Stimulated activated naive CD8-positive, alpha-beta T cell treated with anti-CD3 and anti-CD28 coated beads, Interleukin-15, Interleukin-2, amounts not matched to agents 100 ng/mL and 50 ng/mL, for 24 hours (primary cell): ENCODE measurements around the gene ASCC3.
"Not testable (repeated sequence)": the region's sequence is repeated elsewhere in the genome, so short reads cannot be mapped to it uniquely, and the experiment has no call there.

Source experiments
- H3K27ac Mint-ChIP-seq: one replicate; pipeline ENCODE4 v1.8.0; 2021; ENCODE audit warnings: mild to moderate bottlenecking, mixed read lengths
- H3K27me3 Mint-ChIP-seq: one replicate; pipeline ENCODE4 v1.8.0; 2021; ENCODE audit warnings: mixed read lengths
- H3K36me3 Mint-ChIP-seq: one replicate; pipeline ENCODE4 v1.8.0; 2021; ENCODE audit warnings: low read depth, mixed read lengths
- H3K4me1 Mint-ChIP-seq: one replicate; pipeline ENCODE4 v1.8.0; 2021; ENCODE audit warnings: low read depth, mixed read lengths
- H3K4me3 Mint-ChIP-seq: one replicate; pipeline ENCODE4 v1.8.0; 2021; ENCODE audit warnings: mild to moderate bottlenecking, mixed read lengths
- H3K9me3 Mint-ChIP-seq: one replicate; pipeline ENCODE4 v1.8.0; 2021; ENCODE audit warnings: mixed read lengths

ASCC3 gene

DNA sequence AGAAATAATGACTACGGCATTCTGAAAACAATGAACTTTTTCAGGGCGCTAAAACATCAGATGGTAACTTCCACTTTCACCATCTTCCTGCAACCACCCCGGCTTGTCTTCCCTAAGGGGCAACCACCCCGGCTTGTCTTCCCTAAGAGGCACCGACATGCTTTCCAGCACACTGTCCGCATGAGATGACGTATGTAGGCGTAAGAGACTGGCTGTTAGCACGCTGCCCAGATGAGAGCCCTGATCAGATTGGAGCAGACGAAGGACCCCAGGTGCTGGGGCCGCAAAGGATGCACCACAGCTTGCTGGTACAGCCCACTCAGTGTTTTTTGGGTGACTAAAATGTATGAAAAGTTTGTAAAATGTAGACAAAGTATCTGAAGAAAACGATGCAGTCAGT, 29.3 kb downstream of the ASCC3 start:
- H3K36me3 Mint-ChIP-seq: peaks cover 54% of the 10 kb centered on the region
- no peaks in the 10 kb centered on the region for H3K27me3 Mint-ChIP-seq
- peaks cover 2% of the 10 kb centered on the region for H3K9me3 Mint-ChIP-seq
- no peak overlapping the region for H3K4me3 Mint-ChIP-seq
- H3K4me1 Mint-ChIP-seq: peaks cover 12% of the 10 kb centered on the region
- H3K27ac Mint-ChIP-seq: no peak overlapping the region

DNA sequence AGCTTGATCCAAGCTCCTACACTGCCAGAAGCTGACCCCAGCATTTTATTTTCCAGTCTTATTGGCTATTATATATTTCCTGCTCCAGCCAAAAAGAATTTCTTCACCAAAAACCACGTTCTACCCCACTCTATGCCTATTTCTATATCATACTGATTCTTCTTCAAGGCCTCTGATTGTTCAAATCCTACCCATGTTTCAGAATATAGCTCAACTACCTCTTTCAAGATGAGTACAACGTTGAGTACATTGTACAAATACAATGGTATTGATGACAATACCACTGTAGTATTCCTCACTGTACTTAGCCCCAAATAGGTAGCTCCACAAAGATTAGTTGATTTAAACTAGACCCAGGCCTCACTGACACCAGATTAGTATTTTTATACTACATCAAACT, 31.0 kb downstream of the ASCC3 start:
- Mint-ChIP-seq H3K4me1 (peaks cover 21% of the 10 kb centered on the region), H3K9me3 (no peaks in the 10 kb centered on the region), H3K27ac (no peak overlapping the region), H3K27me3 (no peaks in the 10 kb centered on the region), H3K4me3 (no peak overlapping the region), H3K36me3 (peaks cover 57% of the 10 kb centered on the region)

DNA sequence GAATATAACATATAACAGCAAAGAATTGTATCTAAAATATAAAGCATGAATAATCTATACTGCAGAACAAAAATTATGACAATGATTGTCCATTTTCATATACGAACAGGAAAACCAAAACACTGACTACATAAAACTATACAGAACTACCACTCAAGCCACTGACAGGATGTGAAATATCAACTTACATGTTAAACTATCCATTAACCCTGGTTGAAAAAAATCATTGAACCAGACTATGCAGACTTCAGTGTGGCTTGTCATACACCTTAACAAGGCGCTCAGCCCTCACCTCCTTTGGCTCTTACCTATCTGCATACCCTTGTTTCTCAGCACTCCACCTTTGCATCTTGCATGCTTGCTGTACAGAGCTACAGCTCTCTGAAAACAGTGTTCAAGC, 34.9 kb downstream of the ASCC3 start:
- Mint-ChIP-seq H3K27me3 (no peaks in the 10 kb centered on the region), H3K9me3 (no peaks in the 10 kb centered on the region), H3K4me3 (no peak overlapping the region), H3K27ac (no peak overlapping the region), H3K36me3 (peaks cover 47% of the 10 kb centered on the region), H3K4me1 (peaks cover 29% of the 10 kb centered on the region)

DNA sequence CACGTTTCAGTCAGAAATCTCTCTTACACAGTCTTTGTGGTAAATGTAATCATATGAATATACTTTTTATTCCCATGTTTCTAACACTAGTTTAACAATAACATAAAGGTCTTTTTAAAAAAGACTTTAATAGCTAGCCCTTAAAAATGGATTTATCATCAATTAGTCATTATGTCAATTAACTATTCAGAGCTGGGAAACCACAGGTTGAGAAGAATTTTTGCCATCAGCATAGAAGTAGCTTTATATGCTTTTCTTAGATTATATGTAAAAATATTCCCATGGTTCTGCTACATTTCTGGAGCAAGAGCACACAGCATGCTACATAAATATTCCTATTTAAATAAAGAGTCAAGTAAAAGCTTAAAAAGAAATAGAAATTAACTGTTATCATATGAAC, 35.5 kb downstream of the ASCC3 start:
- H3K4me3 Mint-ChIP-seq: no peak overlapping the region
- H3K4me1 Mint-ChIP-seq: peaks cover 29% of the 10 kb centered on the region
- H3K36me3 Mint-ChIP-seq: peaks cover 51% of the 10 kb centered on the region
- no peaks in the 10 kb centered on the region for H3K27me3 Mint-ChIP-seq
- no peak overlapping the region for H3K27ac Mint-ChIP-seq
- H3K9me3 Mint-ChIP-seq: no peaks in the 10 kb centered on the region

DNA sequence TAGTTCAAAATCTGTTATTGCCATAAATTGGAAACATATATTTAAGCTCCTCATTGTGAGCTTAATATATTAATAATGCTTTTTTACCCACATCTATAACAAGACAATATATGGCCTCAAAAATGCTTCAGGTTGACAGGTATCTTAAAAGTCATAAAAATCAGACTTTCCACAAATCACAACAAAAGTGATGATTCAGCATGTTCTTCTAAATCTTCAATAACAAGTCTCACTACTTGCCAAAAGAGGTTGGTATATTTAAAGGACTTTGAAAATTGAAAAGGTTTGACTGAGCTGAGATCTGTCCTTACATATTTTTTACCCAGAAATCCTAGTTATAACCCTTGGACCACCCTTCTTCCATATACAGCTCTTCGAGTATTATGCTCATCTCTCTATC, 41.7 kb downstream of the ASCC3 start:
- Mint-ChIP-seq H3K27me3 (no peaks in the 10 kb centered on the region), H3K27ac (no peak overlapping the region), H3K36me3 (peaks cover 45% of the 10 kb centered on the region), H3K9me3 (peaks cover 4% of the 10 kb centered on the region), H3K4me1 (peaks cover 21% of the 10 kb centered on the region), H3K4me3 (no peak overlapping the region)

DNA sequence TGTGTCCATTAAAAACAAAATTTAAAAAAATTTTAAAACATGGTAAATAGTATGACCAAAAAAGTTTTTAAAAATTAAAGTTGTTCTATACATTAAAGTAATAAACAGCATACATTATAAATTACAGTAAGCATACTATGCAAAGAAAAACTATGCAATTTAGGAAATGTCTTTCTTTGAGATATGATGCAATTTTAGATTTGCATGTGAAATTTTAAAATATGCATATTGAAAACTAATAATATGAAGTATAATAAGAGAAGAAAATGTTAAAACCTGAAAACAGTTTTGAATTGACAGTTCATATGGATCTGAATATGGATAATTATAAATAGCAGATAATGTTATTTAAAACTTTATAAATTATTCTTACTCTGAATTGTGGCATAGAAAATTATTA, 43.1 kb downstream of the ASCC3 start:
- H3K9me3 Mint-ChIP-seq: peaks cover 4% of the 10 kb centered on the region
- no peak overlapping the region for H3K4me3 Mint-ChIP-seq
- H3K27me3 Mint-ChIP-seq: no peaks in the 10 kb centered on the region
- H3K27ac Mint-ChIP-seq: no peak overlapping the region
- peaks cover 49% of the 10 kb centered on the region for H3K36me3 Mint-ChIP-seq
- H3K4me1 Mint-ChIP-seq: peaks cover 18% of the 10 kb centered on the region

DNA sequence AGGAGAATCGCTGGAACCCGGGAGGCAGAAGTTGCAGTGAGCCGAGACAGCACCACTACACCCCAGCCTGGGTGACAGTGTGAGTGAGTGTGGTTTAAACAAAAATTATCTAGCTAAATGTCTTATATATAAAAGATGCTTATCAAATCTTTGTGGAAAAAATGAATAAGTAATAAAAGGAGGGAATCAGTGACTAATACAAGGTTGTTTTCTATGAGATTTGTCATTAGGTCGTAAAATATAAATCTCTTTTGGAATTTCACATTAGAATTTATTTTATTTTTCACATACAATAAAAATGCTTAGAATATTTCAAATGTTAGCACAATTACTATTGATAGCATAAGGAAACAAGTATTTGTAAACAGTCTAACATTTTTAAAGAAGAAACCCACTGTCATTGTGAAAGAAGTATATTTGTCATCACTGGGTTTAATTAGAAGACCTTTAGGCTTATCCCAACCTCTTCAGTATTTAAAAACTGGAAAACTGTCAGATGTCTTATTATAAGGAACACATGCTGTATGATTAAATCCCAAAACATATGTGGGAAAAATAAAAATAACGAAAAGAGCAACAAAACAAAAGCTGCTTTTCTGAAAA, 47.1 kb downstream of the ASCC3 start:
- Mint-ChIP-seq H3K4me1 (peaks cover 9% of the 10 kb centered on the region), H3K27ac (no peak overlapping the region), H3K27me3 (no peaks in the 10 kb centered on the region)

DNA sequence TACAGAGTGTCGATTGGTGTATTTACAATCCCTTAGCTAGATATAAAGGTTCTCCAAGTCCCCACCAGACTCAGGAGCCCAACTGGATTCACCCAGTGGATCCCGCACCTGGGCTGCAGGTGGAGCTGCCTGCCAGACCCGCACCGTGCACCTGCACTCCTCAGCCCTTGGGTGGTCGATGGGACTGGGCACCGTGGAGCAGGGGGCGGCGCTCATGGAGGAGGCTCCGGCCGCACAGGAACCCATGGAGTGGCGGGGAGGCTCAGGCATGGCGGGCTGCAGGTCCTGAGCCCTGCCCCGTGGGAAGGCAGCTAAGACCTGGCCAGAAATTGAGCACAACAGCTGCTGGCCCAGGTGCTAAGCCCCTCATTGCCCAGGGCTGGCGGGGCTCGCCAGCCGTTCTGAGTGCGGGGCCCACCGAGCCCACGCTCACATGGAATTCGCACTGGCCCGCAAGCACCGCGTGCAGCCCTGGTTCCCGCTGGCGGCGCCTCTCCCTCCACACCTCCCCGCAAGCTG, 52.0 kb downstream of the ASCC3 start:
- not testable (repeated sequence) for H3K27ac Mint-ChIP-seq, H3K27me3 Mint-ChIP-seq, H3K9me3 Mint-ChIP-seq, H3K4me1 Mint-ChIP-seq, H3K4me3 Mint-ChIP-seq
- peaks cover 44% of the 10 kb centered on the region for H3K36me3 Mint-ChIP-seq

More for the DNA sequence above, 47.1 kb downstream of the ASCC3 start:
- H3K9me3 Mint-ChIP-seq: peaks cover 4% of the 10 kb centered on the region
- peaks cover 41% of the 10 kb centered on the region for H3K36me3 Mint-ChIP-seq
- H3K4me3 Mint-ChIP-seq: no peak overlapping the region

DNA sequence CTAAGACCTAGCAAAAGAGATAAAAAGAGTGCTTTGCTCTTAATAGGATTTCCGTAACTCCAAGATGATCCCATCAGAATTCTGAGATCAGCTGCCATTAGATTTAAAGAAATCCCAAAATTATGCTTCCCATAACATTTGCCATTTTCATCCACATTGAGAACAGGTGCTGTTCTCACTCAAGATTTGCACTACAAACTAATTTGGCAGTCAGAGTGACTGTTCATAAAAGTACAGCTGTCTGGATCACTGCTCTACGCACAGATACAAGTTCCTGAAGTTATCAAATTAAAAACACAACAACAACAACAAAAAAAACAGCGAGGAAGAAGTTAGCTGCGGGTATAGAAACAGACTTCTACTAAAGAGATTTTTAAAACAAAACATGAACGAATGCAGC, 58.1 kb downstream of the ASCC3 start:
- Mint-ChIP-seq H3K27ac (no peak overlapping the region), H3K27me3 (no peaks in the 10 kb centered on the region), H3K4me3 (no peak overlapping the region), H3K36me3 (peaks cover 50% of the 10 kb centered on the region), H3K9me3 (peaks cover 5% of the 10 kb centered on the region), H3K4me1 (peaks cover 15% of the 10 kb centered on the region)

DNA sequence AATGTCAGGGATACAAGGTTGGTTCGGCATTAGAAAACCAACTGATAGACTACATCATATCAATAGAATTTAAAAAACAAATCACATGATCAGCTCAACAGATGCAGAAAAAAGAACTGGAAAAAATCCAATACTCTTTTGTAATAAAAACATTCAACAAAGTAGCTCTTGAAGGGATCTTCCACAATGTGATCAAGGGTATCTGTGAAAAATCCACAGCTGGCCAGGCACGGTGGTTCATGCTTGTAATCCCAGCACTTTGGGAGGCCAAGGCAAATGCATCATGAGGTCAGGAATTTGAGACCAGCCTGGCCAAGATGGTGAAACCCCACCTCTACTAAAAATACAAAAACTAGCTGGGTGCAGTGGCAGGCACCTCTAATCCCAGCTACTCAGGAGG, 63.1 kb downstream of the ASCC3 start:
- Mint-ChIP-seq H3K4me3 (no peak overlapping the region), H3K36me3 (peaks cover 68% of the 10 kb centered on the region), H3K27me3 (no peaks in the 10 kb centered on the region), H3K4me1 (peaks cover 37% of the 10 kb centered on the region), H3K27ac (no peak overlapping the region), H3K9me3 (no peaks in the 10 kb centered on the region)

DNA sequence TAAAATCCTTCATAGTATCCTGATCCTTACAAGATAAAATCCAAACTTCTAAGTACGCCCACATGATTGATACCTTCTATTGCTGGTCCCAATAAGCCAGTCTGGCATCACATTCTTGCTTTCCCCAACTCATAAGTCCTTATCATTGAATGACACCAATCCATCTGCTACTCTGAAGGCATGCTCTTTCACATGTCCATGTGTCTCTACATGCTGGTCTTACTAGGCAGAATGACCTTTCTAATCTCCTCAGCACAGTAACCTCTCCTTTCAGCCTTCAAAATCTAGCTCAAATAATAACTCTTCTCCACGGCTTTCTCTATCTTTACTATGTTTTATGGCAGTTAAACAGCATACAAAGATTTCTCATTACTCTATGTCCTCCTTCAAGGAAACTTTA, 71.1 kb downstream of the ASCC3 start:
- Mint-ChIP-seq H3K9me3 (no peaks in the 10 kb centered on the region), H3K4me3 (no peak overlapping the region), H3K27me3 (no peaks in the 10 kb centered on the region), H3K27ac (no peak overlapping the region), H3K36me3 (peaks cover 41% of the 10 kb centered on the region), H3K4me1 (peaks cover 15% of the 10 kb centered on the region)

DNA sequence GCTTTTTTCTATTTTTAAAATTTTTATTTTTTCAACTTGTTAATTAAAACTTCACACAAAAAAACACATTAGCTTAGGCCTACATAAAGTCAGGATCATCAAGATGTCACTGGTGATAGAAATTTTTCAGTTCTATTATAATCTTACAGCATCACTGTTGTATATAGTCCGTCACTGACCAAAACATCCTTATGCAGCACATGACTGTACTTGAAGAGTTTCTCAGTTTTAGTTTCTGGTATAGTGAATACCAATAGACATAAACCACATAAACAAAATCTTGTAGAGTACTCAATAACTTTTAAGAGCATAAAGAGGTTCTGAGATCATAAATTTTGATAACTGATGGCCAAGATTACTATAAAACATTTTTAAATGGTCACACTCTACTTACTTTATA, 71.8 kb downstream of the ASCC3 start:
- H3K4me3 Mint-ChIP-seq: no peak overlapping the region
- H3K36me3 Mint-ChIP-seq: peaks cover 41% of the 10 kb centered on the region
- no peak overlapping the region for H3K27ac Mint-ChIP-seq
- no peaks in the 10 kb centered on the region for H3K27me3 Mint-ChIP-seq
- H3K4me1 Mint-ChIP-seq: peaks cover 11% of the 10 kb centered on the region
- H3K9me3 Mint-ChIP-seq: no peaks in the 10 kb centered on the region

DNA sequence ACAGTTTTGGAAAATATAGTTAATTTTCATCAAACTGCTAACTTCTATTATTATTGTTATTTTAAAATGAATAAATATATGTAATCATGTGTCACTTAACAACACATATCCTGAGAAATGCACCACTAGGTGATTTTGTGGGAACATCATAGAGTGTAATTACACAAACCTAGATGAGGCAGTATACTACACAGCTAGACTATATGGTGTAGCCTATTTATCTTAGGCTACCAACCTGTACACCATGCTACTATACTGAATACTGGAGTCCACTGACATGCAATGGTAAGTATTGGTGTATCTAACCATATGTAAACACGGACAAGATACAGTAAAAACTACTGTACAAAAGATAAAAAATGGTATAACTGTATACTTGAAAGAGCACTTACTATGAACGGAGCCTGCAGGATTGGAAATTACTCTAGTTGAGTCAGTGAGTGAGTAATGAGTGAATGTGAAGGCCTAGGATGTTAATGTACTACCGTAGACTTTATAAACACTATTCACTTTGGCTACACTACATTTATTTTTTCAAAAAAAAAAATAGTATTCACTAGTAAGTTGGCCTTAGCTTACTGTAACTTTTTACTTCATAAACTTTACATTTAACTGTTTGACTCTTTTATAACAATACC, 72.4 kb downstream of the ASCC3 start:
- Mint-ChIP-seq H3K4me1 (peaks cover 5% of the 10 kb centered on the region), H3K36me3 (peaks cover 41% of the 10 kb centered on the region), H3K27ac (no peak overlapping the region), H3K9me3 (no peaks in the 10 kb centered on the region), H3K4me3 (no peak overlapping the region), H3K27me3 (no peaks in the 10 kb centered on the region)

DNA sequence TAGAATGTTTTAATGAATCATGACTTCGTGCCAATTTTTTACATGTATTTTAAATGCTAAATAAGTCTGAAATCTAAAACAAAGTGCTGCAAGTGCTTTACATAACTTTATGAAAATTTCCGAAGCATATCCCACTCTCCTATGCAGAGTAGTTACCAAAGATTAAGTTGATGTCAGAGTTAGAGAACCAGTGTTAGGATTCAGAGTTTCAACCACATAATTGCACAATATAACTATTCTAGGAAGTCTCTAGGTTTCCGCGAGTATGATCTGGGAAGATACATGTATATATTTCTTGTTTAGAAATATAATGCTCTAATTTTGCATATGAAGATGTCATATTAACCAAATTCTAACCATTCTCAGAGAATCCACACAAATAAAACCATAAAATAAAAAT, 74.8 kb downstream of the ASCC3 start:
- no peak overlapping the region for H3K27ac Mint-ChIP-seq
- H3K4me3 Mint-ChIP-seq: no peak overlapping the region
- no peaks in the 10 kb centered on the region for H3K27me3 Mint-ChIP-seq
- peaks cover 4% of the 10 kb centered on the region for H3K4me1 Mint-ChIP-seq
- peaks cover 26% of the 10 kb centered on the region for H3K36me3 Mint-ChIP-seq
- no peaks in the 10 kb centered on the region for H3K9me3 Mint-ChIP-seq

DNA sequence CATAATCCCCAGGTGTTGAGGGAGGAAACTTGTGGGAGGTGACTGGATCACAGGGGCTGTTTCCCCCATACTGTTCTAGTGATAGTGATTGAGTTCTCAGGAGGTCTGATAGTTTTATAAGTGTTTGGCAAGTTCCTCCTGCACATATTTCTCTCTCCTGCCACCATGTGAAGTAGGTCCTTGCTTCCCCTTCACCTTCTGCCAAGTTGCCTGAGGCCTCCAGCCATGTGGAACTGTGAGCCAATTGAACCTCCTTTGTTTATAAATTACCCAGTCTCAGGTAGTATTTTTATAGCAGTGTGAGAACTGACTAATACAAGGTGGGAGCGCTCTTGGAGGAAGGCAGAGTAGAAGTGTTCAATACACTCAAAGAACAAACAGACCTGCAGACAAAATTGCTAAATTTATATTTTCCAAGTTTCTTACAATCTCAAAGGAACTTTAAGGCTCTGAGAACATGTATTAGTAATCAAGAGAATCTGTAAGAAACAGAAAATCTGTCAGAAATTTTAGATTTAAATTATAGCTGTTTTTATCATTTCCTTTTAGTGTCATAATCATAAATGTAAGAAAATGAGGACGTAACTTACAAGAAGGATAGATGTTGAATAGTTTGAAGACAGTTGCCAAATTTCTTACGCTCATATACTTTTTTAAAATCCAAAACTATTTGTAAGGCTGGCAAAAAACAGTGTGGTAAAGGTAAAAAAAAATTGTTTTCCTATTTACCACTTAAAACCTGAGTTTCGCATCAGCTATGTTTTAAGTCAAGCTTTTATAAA, 77.7 kb downstream of the ASCC3 start:
- Mint-ChIP-seq H3K9me3 (no peaks in the 10 kb centered on the region), H3K27ac (no peak overlapping the region), H3K4me3 (no peak overlapping the region), H3K4me1 (no peaks in the 10 kb centered on the region), H3K27me3 (no peaks in the 10 kb centered on the region), H3K36me3 (peaks cover 37% of the 10 kb centered on the region)
